GM12878 (cell line): ENCODE measurements around the gene KANSL2.
"Not testable (repeated sequence)": the region's sequence is repeated elsewhere in the genome, so short reads cannot be mapped to it uniquely, and the experiment has no call there.

Experiments
- BRCA1 ChIP-seq: IDR thresholded peaks from 2 replicates; pipeline ENCODE4 v1.6.1; 2011; ENCODE audit warnings: low read depth, low read length, improper control_type of control experiment
- CEBPB ChIP-seq, 2 experiments: fragments of 150-350 bp in 1 of 2; IDR thresholded peaks; 2 replicates each; pipeline ENCODE4 v1.6.1; 2012 to 2014; ENCODE audit warnings: low read depth in 2 of 2, low read length in 2 of 2, borderline replicate concordance in 1 of 2, inconsistent platforms in 1 of 2
- DPF2 ChIP-seq: fragments of 450-650 bp; IDR thresholded peaks from 2 replicates; pipeline ENCODE4 v1.6.1; 2017; ENCODE audit warnings: mild to moderate bottlenecking
- JUNB ChIP-seq: IDR thresholded peaks from 2 replicates; pipeline ENCODE4 v1.6.1; 2016; ENCODE audit warnings: antibody characterized with exemption, mild to moderate bottlenecking
- JUND ChIP-seq: IDR thresholded peaks from 2 replicates; pipeline ENCODE4 v1.6.1; 2012; ENCODE audit warnings: low read depth, mild to moderate bottlenecking, low read length, improper control_type of control experiment, moderate library complexity
- POLR2A ChIP-seq: IDR thresholded peaks from 2 replicates; pipeline ENCODE4 v1.6.1; 2011; ENCODE audit warnings: low read depth, mild to moderate bottlenecking, low read length
- RAD21 ChIP-seq: IDR thresholded peaks from 2 replicates; pipeline ENCODE4 v1.6.1; 2011; ENCODE audit warnings: mild to moderate bottlenecking, low read depth, low read length, moderate library complexity; ENCODE audit not compliant: insufficient read depth
- RFX5 ChIP-seq: IDR thresholded peaks from 2 replicates; pipeline ENCODE4 v1.6.1; 2011; ENCODE audit warnings: low read depth, low read length, improper control_type of control experiment
- YY1 ChIP-seq: IDR thresholded peaks from 2 replicates; pipeline ENCODE4 v1.6.1; 2011; ENCODE audit warnings: low read depth, mild to moderate bottlenecking, low read length
- TF ChIP-seq, protein P1 (sequence below), 3 experiments: IDR thresholded peaks in 2 of 3; conservative IDR thresholded peaks in 1 of 3; 2 replicates each; pipeline ENCODE4 v1.5.1; 2011; ENCODE audit warnings: low read depth in 3 of 3, low read length in 3 of 3, mild to moderate bottlenecking in 3 of 3, control low read depth in 2 of 3, moderate library complexity in 2 of 3, inconsistent platforms in 1 of 3, mixed read lengths in 1 of 3; ENCODE audit not compliant: control insufficient read depth in 2 of 3, insufficient read depth in 1 of 3; ENCODE audit errors: extremely low read depth in 1 of 3

DNA sequence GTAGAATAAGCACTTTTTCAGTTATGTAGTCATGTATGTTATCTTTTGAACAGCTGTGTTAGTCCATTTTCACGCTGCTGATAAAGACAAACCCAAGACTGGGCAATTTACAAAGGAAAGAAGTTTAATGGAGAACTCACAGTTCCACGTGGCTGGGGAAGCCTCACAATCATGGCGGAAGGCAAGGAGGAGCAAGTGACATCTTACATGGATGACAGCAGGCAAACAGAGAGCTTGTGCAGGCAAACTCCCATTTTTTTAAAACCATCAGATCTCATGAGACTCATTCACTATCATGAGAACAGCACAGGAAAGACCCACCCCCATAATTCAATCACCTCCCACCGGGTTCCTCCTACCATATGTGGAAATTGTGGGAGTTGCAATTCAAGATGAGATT, 37.0 kb upstream of the KANSL2 start:
- TF ChIP-seq, protein P1, sequence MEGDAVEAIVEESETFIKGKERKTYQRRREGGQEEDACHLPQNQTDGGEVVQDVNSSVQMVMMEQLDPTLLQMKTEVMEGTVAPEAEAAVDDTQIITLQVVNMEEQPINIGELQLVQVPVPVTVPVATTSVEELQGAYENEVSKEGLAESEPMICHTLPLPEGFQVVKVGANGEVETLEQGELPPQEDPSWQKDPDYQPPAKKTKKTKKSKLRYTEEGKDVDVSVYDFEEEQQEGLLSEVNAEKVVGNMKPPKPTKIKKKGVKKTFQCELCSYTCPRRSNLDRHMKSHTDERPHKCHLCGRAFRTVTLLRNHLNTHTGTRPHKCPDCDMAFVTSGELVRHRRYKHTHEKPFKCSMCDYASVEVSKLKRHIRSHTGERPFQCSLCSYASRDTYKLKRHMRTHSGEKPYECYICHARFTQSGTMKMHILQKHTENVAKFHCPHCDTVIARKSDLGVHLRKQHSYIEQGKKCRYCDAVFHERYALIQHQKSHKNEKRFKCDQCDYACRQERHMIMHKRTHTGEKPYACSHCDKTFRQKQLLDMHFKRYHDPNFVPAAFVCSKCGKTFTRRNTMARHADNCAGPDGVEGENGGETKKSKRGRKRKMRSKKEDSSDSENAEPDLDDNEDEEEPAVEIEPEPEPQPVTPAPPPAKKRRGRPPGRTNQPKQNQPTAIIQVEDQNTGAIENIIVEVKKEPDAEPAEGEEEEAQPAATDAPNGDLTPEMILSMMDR (IDR thresholded peaks at IDR 0.05 in 2 of 3, conservative IDR thresholded peaks at IDR 0.05 in 1 of 3; ENCODE audit: control insufficient read depth in 2 of 3, extremely low read depth in 1 of 3, insufficient read depth in 1 of 3, low read depth in 3 of 3, low read length in 3 of 3) = not testable (repeated sequence)
- TF ChIP-seq RFX5; JUNB; YY1; BRCA1; CEBPB (IDR thresholded peaks at IDR 0.05; ENCODE audit: borderline replicate concordance in 1 of 2, low read depth in 2 of 2, low read length in 2 of 2); RAD21; DPF2; POLR2A; JUND: not testable (repeated sequence)
